AG09319 (cell line): ENCODE data around the gene PC.

Experiments used
- DNase-seq: peaks from one replicate; pipeline ENCODE4 v3.0.0-alpha.2; 2010; ENCODE audit warnings: low read depth; ENCODE audit errors: extremely low read depth
- TF ChIP-seq, protein P1 (sequence below): IDR thresholded peaks from 2 replicates; pipeline ENCODE4 v1.5.1; 2011; ENCODE audit warnings: low read depth, mild to moderate bottlenecking, inconsistent platforms, low read length, moderate library complexity

Gene PC

DNA sequence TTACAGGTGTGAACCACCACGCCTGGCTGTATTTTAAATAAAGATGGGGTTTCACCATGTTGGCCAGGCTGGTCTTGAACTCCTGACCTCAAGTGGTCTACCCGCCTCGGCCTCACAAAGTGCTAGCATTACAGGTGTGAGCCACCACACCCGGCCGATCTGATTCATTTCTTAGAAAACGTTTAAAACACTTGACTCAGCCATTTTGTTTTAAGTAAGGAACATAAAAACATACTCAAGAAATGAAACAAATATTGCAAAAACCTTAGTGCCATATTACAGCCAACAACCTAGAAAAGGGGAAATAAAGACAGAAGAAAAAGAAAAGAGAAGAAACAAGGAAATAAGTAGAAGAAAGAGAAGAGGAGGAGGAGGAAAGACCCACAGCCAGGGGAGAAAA, 84.0 kb downstream of the PC start:
- no peak for DNase-seq
- TF ChIP-seq, protein P1, sequence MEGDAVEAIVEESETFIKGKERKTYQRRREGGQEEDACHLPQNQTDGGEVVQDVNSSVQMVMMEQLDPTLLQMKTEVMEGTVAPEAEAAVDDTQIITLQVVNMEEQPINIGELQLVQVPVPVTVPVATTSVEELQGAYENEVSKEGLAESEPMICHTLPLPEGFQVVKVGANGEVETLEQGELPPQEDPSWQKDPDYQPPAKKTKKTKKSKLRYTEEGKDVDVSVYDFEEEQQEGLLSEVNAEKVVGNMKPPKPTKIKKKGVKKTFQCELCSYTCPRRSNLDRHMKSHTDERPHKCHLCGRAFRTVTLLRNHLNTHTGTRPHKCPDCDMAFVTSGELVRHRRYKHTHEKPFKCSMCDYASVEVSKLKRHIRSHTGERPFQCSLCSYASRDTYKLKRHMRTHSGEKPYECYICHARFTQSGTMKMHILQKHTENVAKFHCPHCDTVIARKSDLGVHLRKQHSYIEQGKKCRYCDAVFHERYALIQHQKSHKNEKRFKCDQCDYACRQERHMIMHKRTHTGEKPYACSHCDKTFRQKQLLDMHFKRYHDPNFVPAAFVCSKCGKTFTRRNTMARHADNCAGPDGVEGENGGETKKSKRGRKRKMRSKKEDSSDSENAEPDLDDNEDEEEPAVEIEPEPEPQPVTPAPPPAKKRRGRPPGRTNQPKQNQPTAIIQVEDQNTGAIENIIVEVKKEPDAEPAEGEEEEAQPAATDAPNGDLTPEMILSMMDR = no peak

DNA sequence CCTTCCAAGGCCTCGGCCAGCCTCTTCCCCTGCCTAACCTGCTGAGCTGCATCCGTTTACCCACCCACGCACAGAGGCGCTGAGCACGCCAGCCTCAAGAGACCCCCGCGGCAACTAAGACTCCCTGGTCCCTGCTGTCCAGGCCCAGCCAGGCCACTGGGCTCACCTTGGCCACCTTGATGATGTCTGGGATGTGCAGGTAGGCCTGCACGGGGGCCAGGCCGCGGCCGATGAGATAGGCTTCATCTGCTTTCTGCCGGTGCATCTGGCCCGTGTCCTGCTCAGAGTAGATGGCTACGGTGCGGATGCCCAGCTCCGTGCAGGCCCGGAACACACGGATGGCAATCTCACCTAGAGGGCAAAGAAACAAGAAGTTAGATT, 86.7 kb downstream of the PC start:
- TF ChIP-seq, protein P1 = no peak
- DNase-seq = no peak

DNA sequence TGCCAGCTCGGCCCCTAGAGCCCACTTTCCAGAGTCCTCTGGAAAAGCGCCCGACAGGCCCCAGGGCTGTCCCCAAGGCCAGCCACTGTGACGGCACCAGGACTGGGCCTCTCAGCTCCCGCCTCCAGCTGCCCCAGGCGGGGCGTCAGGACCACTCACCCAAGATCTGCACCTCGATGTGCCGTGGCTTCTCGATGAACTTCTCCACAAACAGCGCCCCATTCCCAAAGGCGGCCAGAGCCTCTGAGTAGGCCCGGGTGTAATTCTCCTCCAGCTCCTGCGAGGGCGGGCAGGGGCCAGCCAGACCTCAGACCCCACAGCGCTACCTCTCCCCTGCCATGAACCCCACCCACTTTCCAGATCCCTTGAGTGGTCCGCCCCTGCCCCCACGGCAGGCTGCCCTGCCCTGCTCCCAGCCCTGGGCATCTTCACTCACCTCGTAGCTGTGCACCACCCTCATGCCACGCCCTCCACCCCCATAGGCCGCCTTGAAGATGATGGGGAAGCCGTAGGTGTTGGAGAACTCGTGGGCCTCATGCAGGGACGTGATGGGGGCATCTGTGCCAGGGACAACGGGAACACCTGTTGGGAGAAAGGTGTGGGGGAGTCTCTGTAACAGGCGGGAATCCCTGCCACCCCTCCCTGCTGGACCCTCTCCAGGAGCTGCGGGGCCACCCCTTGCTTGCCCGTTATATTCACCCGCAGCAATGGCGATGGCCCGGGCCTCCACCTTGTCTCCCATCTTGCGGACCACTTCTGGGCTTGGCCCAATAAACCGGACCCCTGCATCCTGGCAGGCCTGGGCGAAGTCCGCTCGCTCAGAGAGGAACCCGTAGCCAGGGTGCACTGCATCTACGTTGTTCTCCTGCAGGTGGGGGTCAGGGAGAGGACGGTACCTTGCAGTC, 87.3 kb downstream of the PC start:
- no peak for DNase-seq
- TF ChIP-seq, protein P1 = no peak

DNA sequence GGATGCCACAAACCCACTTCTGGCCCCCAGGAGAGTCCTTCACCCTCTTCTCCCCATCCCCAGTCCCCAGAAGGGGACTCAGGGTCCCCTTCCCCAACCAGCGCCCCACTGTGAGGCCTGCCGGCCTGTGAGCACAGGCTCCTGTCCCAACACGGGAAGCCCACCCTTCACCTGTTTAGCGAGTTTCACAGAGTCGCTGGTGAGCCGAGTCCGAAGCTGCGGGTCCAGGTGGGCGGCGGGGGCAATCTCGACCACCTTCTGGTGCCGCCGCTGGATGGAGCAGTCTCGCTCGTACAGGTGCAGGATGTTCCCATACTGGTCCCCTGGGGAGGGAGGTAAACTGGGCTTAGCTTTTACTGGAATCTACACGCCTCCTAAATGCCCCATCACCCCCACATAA, 88.1 kb downstream of the PC start:
- TF ChIP-seq, protein P1 = no peak
- no peak for DNase-seq

DNA sequence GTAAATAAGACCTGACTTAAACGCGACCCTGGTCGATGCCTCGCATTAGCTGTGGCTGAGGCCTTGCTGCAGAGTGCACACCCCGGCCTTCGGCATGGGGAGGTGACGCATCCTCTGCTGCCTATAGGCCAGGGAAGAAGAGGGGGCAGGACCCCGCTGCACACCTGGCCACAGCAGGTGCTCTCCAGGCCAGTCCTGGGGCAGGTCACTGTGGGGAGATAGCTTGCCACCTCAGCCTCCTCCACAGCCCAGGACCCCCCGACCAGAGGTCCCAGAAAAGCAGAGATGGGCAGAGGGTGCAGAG, 88.7 kb downstream of the PC start:
- TF ChIP-seq, protein P1 = no peak
- DNase-seq = no peak

DNA sequence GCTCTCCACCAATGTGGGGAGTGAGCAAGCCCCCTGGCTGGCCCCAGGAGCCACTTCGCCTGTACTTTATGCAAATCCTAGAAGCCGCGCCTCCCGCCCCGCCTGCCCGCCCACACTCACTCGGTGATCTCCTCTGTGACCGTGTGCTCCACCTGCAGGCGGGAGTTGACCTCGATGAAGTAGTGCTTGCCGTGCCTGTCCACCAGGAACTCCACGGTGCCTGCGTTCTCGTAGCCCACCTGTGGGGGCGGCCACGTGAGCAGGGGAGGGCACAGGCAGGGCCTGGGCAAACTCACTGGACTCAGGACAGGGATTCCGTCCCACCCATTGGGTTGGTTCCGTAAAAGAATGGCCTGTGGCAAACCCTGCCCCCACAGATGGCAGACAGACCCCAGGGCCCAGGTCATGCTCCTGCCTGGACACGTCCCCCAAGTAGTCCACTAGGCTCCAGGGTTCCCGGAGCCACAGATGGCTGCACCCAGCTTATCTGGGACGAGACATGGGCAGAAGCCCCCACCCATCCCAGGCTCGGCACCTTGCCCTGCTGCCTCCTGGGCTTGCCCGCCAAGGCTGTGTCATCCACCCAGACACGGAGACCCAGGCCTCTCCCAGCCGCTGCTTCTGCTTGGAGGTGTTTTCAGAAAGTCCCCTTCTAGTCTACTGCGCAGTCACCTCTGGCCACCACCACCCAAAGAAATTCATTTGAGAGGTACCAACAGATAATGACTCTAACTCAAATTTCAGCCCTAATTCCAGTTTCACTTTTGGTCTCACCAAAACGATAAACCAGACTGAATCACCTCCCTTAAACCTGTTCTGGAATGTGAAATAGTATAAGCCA, 89.2 kb downstream of the PC start:
- no peak for DNase-seq
- TF ChIP-seq, protein P1 = no peak
